22Rv1 (cell line): Measurements from ENCODE around the gene MET.

Experiments used
- ZFX ChIP-seq: fragments of 450-650 bp; IDR thresholded peaks from 2 replicates; pipeline ENCODE4 v1.6.1; 2017; ENCODE audit warnings: antibody characterized with exemption, borderline replicate concordance
- TF ChIP-seq, protein P1 (sequence below): fragments of 450-650 bp; IDR thresholded peaks from 2 replicates; pipeline ENCODE4 v1.5.1; 2017; ENCODE audit warnings: mild to moderate bottlenecking

DNA sequence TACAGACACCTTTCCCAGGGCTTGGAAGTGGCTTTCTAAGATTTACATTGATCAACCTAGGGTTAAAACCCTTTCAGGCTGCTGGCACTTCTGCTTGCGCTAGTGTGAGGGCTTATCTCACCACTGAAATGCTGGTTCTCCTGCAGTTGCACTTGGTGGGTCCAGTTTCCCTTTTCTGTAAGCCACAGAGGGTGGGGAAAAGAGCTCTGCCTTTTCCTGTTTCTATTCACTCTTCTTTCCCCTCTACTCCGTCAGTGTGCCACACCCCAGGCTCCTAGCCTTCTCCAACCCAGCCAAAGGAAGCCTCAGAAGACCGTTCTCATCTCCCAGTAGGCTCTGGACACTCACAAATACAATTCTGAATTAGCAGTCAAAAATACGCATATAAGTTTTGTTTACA, 171.4 kb downstream of the MET start:
- TF ChIP-seq, protein P1, sequence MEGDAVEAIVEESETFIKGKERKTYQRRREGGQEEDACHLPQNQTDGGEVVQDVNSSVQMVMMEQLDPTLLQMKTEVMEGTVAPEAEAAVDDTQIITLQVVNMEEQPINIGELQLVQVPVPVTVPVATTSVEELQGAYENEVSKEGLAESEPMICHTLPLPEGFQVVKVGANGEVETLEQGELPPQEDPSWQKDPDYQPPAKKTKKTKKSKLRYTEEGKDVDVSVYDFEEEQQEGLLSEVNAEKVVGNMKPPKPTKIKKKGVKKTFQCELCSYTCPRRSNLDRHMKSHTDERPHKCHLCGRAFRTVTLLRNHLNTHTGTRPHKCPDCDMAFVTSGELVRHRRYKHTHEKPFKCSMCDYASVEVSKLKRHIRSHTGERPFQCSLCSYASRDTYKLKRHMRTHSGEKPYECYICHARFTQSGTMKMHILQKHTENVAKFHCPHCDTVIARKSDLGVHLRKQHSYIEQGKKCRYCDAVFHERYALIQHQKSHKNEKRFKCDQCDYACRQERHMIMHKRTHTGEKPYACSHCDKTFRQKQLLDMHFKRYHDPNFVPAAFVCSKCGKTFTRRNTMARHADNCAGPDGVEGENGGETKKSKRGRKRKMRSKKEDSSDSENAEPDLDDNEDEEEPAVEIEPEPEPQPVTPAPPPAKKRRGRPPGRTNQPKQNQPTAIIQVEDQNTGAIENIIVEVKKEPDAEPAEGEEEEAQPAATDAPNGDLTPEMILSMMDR: no peak
- TF ChIP-seq ZFX: no peak
